ENCODE measurements around the gene C1orf35.

- TF ChIP-seq, protein P1, sequence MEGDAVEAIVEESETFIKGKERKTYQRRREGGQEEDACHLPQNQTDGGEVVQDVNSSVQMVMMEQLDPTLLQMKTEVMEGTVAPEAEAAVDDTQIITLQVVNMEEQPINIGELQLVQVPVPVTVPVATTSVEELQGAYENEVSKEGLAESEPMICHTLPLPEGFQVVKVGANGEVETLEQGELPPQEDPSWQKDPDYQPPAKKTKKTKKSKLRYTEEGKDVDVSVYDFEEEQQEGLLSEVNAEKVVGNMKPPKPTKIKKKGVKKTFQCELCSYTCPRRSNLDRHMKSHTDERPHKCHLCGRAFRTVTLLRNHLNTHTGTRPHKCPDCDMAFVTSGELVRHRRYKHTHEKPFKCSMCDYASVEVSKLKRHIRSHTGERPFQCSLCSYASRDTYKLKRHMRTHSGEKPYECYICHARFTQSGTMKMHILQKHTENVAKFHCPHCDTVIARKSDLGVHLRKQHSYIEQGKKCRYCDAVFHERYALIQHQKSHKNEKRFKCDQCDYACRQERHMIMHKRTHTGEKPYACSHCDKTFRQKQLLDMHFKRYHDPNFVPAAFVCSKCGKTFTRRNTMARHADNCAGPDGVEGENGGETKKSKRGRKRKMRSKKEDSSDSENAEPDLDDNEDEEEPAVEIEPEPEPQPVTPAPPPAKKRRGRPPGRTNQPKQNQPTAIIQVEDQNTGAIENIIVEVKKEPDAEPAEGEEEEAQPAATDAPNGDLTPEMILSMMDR (IDR thresholded peaks at IDR 0.05), result no peak
- no peak for TF ChIP-seq POLR2A (IDR thresholded peaks at IDR 0.05)
These were observed 23.4 kb downstream of the C1orf35 start for GRCh38 chr1:228079601-228080263.
